Measurements from ENCODE around the gene CAST.
"Not testable (repeated sequence)": the region's sequence is repeated elsewhere in the genome, so short reads cannot be mapped to it uniquely, and the experiment has no call there.

CAST gene, protein sequence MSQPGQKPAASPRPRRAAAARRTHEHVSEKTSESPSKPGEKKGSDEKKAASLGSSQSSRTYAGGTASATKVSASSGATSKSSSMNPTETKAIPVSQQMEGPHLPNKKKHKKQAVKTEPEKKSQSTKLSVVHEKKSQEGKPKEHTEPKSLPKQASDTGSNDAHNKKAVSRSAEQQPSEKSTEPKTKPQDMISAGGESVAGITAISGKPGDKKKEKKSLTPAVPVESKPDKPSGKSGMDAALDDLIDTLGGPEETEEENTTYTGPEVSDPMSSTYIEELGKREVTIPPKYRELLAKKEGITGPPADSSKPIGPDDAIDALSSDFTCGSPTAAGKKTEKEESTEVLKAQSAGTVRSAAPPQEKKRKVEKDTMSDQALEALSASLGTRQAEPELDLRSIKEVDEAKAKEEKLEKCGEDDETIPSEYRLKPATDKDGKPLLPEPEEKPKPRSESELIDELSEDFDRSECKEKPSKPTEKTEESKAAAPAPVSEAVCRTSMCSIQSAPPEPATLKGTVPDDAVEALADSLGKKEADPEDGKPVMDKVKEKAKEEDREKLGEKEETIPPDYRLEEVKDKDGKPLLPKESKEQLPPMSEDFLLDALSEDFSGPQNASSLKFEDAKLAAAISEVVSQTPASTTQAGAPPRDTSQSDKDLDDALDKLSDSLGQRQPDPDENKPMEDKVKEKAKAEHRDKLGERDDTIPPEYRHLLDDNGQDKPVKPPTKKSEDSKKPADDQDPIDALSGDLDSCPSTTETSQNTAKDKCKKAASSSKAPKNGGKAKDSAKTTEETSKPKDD

DNA sequence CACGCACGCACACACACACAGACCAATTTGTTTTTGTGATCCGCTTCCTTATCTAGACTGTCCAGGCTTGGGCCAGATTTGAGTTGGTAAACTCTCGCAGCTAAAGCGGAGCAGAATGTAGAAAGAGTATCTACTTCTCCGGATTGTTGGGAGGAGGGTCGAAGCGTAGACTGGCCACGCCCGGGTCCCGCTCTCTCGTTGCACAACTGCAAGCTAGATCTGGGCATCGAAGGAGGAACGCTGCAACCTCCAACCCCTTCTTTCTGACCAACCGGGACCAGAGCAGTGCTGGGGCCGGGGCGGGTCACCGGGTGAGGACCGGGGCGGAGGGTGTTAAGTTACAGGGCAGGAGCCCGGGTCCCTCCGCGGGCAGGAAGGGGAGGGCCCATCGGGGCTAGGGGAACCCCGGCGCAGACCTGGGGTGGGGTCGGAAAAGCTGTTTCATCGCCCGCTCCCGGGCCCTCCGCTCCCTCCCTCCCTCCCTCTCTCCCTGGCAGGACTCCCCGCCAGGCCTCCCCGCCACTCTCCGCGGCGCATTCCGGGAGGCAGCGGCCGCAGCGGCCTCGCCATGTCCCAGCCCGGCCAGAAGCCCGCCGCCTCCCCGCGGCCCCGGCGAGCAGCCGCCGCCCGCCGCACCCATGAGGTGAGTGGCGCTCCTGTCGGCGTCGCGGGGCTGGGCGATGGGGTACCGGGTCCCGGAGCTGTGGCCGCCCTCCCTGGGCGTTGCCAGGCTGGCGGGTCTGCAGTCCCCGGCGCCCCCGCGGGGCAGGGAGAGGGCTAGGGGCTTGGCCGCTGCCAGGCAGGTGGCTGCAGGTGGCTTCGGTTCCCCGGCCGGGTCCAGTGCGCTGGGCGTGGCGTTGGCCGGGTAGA, at the start of gene CAST:
TSS of gene CAST (plus strand) at position 522 of the 870 bp plus-strand sequence. CDS start at position 569, 47 bp downstream.
- DNase-seq = peak; percentile 79

DNA sequence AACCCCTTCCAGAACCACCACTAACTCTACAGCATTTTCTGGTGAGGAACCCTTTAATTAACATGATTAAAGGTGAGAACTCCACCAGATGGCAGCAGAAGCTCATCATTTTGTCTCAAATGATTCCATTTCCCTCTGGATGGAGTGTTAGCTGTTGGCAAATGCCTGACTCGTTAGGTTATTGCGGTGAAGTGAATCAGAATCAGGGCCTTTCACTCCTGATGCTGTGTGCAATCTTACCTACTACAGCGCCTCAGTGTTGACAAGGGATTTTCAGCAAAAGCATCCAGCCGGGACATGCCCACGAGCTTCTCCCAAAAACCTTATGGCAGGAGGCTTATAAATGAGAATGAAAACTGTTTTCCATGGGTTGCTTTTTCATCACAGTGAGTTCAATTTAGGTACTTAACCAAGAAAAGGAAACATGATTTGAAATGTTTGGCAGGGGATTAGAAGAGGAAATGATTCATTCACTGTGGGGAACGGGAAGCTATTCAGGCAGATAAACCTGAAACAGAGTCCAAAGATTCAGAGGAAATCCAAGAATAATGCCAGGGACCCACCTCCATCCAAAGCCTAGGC, 48.0 kb upstream of the CAST start:
- peak; percentile 38 for DNase-seq

DNA sequence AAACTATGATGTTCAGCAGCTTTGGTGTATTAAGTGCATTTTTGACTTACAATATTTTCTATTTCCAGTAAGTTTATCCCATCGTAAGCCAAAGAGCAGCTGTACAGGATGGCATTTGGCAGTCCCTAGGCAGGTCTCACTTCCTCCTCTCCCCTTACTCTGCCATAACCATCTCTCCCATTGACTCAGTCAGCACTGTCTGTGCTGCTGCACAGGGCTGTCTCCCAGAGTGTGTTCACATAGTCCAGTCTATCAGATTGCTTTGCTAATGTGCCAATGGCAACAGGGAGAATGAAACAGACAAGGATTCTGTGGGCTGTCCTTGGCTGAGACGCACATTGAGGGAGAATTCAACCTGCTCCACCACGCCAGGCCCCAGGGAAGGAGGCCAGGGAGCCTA, 47.0 kb upstream of the CAST start:
- no peak for DNase-seq

DNA sequence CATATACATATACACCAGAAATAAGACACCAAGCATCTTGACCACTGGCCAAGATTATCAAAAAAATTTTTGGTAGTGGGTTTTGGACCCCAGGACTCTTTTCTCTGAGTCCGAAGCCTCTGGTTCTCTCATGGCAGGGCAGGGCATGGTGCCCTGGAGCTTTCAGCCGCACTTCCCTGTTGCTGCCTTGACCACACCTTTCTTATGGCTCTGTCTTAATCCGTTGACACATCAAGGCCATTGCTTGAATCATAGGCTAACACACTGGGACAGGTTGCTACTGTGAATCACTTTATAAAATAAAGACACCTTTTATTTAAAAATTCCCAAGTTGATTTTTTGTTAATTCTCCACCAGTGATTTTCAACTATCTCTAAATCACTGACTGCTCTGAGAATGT, 45.4 kb upstream of the CAST start:
- DNase-seq = no peak

DNA sequence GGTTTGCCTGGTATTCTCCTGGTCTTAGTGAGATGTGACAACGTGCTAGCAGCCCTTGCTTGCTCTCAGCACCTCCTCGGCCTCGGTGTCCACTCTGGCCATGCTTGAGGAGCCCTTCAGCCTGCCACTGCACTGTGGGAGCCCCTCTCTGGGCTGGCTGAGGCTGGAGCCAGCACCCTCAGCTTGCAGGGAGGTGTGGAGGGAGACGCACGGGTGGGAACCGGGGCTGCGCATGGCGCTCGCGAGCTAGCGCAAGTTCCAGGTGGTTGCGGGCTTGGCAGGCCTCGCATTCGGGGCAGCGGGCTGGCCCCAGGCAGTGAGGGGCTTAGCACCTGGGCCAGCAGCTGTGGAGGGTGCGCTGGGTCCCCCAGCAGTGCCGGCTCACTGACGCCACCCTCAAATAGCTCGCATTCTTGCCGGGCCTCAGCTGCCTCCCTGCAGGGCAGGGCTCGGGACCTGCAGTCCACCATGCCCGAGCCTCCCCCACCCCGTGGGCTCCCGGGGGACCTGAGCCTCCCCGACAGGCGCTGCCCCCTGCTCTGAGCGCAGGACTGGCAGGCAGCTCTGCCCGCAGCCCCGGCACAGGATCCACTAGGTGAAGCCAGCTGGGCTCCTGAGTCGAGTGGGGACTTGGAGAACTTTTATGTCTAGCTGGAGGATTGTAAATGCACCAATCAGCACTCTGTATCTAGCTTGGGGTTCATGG, 43.7 kb upstream of the CAST start:
- not testable (repeated sequence) for DNase-seq

DNA sequence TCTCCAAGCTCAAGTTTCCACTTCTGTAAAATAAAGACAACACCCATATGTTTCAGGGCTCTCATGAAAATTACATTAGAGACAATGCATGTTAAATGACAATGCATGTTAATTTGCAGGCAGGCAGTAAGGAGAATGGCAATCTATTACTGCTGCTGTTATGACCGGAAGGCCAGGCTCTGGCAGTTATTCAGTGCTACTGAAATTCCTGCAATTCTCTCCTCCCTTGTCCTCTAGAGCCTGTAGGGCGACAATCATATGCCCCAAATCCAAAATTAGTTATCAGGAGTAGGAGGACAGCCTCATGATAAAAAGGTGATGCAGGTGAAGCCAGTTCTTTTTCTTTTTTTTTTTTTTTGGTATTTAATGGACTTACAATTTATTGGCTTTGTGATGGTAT, 42.2 kb upstream of the CAST start:
- no peak for DNase-seq

DNA sequence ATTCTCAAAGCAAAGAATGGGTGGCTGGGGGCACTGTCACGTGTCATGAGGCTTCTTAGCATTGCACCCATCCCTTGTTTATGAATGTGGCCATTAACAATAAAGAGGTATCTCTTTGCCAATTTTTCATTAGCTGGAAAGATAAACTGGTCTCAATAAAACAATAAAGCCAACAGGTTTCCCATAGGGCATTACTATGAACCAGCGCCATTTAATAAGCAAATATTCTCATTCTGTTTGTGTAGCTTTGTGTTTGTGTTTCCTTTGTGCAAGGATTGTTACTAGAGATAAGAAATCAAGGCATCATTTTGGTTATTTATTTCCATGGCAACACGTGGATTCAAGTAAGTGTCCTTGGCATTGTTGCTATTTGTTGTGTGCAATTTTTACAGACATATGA, 37.6 kb upstream of the CAST start:
- no peak for DNase-seq

DNA sequence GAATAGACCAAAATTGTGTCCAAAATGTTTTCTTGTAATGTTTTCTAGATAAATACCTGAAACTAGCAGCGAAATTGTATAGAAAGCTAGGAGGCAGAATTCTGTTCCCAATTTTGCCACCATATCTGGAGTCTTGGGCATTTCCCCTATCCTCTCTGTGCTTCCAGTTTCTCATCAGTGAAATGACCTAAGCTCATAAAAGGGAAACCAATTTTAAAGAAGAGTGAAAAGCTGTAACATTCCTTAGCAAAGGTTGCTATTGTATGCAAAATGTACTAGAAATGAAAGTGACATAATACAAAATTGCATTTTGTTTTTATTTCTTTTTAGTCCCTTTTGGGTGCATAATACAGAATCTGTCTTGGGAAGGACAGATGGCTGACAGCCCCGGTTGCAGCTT, 36.8 kb upstream of the CAST start:
- no peak for DNase-seq

DNA sequence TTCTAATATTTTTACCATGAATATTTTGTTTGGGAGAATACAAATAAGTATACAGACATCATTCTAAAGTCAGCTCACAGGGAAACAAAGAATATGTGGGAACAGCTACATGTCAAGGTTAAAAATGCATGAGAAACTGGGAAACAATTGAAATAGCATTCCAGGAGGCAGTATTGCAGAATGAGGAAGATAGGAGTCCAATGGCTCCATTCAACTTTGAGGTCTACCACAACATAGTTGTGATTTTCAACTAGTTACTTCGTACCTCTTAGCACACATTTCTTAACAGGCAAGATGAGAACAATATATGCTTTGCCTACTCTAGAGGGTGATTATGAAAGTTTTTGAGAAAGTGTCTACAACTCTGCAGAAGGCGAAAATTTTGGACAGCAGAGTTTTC, 35.2 kb upstream of the CAST start:
- DNase-seq = no peak

DNA sequence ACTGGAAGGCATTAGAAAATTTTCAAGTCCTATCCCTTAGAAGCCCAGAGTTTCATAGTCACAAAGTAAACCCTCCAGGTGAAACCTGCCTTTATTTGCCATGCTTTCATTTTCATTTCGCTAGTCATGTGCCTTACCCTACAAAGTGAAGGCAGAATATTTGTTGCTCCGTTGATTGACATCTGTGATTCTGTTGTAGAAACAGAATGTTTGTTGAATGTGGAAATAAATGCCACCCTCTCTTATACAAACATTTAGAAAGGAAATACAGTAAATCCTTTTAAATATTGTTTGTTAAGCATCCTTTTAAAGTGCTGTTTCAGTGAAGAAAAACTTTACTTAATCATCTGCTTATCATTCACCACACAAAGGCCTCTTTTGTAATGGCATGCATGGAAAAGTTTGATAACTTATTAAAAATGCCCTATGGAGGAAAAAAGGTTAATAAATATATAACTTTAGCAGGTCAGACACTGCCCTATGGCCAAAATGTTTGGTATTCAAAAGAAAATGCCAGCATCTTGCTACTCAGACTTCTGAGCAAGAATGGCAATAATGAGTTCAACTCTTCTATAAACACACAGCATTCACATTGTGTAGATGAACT, 34.3 kb upstream of the CAST start:
- DNase-seq = no peak

DNA sequence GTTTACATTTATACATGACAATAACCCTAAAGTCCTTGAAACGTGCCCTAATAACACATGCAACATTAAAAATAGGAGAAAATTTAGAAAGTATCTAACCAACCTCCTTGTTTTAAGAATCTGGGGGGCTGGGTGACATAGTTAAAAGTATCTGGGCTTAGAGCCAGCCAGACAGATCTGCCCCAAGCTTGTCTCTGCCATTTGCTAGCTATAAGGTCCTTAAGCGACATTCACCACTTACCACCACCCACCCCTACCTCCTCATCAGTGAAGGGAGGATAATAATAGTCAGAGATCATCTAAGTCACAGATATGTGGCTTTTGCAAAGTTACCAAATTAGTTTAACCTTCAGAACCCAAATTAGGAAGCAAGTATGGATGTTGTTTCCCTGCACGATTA, 33.8 kb upstream of the CAST start:
- DNase-seq = no peak

DNA sequence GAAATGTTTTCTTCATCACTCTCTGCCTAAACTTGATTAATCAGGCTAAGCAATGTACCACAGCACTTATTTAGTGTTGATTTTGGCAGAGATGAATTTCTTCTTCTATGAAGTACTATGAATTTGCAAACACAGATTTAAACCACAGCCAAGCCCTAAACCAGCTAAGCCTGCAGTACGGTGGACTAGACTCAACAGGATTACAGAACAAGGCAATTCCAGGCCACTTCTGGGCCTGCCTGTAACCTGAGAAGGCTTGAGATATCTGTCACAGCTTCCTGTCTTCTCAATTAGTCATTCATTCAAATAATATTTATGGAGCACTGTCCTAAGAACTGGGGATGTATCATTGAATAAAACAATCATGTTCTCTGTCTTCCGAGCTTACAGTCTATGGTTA, 32.4 kb upstream of the CAST start:
- DNase-seq = no peak

DNA sequence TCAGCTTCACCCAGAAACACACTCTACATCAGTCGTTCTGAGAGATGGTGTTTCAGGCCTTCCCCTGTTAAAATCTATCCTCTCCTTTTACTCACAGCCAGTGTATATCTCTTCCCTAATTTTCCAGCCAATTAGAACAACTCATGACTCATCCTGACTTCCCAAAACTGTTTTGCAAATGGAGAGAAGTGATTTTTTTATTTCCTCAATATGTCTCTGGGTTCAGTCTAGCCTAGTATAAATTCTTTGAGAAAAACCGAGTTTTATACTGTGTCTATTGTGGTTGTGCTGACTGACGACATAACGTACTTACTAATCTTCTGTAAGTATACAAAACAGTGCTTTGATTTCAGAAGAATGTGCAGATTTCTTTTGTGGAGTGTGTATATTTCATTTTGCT, 28.4 kb upstream of the CAST start:
- no peak for DNase-seq

DNA sequence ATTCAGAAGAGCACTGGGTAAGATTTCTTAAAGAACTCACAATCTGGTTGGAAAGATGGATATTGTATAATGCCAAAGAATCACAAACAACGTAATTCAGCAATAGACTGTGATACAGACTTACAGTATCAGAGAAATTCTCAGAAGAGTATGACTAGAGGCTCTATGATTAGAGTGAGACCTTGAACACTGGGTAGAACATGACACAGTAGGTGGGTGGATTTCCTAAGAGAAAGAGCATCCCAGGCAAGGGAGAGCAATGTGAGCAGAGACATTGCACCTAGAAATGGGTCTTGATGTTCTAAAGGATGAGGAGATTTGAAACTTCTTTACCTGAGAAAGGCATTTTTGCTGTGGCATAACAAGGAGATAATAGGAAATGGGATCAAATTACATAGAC, 27.3 kb upstream of the CAST start:
- DNase-seq = no peak

DNA sequence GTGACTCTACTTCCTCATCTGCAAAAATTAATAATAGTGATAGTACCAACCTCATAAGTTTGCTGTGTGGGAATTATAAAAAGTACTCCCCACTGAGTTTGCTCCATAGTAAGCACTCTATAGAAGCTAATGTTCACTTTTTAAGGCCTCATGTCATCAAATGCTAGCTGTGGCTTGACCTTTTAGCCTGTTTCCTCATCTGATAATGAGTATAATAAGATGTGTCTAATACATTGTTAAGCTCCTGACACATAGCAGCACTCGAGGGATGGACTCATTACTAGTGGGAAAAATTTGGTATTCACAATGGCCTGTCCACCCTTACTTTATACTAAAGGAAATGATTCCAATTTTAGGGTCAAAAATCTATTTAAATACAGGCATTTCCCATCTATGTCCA, 26.1 kb upstream of the CAST start:
- DNase-seq = no peak

DNA sequence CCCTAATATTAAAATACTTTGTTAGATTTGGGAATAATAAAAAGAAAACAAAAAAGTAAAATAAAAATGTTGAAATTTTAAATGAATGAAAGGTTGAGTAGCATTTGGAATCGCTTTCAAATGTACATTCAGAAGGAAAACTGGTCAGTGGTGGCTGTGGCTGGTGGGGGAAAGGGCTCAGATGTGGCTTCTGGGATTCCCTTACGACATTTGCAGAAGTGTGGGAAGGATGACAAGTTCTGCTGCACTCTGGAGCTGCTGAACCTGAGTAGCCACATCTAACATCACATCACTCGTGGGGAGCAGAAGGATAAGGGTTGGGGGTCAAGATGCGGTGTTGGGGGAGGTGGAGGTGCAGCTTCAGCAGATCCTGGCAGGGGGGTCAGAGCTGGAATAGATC, 25.6 kb upstream of the CAST start:
- DNase-seq = no peak

DNA sequence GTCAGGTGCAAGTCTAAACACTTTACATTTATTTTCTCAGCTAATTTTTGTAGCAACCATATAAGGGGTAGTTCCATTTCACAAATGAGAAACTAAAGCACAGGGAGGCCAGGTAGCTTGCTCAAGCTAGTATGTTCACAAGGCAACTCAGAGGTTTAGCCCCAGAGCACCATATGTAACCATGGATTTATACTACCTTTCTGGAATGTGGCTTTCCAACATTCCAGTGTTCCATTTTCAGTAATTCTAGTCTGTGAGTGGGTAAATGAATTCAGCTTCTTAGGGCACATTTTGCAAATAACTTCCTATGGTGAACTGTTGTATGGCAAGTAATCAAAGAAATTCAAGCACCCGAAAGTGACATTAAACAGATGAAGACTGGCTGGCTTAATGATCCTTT, 25.0 kb upstream of the CAST start:
- no peak for DNase-seq

DNA sequence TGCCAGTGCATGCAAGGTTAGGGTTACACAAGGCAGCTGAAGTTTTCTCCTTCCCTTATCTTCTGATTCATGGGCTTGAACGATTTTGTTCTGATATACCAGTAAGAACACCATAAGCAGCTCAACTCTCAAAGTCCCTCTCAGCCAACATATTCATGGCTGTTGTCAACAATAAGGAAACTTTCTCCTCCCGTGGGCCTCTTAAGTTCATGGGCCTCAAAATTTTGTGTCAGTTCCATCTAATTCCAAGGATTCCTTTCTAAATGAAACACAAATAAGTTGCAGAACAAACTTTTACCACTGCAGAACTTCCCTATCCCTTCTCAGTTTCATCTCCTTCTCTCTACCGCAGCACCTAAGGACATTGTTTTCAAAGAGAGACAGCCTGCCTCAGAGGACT, 23.6 kb upstream of the CAST start:
- no peak for DNase-seq

DNA sequence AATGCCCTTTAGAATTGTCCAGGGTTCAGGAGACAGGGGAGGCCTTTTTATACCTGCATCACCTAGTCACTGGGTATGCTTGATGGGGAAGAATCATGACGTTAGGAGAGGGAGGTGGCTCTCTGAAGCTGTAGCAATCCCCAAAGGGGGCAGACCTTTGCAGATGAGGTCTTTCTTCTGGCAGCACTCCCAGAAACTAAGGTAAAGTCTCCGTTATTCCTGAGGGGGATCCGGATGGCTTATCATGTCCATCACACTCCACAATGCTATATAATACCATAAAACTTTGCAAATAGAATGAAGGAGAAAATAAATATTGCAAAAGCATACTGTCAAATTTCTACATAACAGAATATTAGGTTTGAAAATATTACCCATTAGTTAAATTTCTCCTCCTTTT, 21.5 kb upstream of the CAST start:
- no peak for DNase-seq

DNA sequence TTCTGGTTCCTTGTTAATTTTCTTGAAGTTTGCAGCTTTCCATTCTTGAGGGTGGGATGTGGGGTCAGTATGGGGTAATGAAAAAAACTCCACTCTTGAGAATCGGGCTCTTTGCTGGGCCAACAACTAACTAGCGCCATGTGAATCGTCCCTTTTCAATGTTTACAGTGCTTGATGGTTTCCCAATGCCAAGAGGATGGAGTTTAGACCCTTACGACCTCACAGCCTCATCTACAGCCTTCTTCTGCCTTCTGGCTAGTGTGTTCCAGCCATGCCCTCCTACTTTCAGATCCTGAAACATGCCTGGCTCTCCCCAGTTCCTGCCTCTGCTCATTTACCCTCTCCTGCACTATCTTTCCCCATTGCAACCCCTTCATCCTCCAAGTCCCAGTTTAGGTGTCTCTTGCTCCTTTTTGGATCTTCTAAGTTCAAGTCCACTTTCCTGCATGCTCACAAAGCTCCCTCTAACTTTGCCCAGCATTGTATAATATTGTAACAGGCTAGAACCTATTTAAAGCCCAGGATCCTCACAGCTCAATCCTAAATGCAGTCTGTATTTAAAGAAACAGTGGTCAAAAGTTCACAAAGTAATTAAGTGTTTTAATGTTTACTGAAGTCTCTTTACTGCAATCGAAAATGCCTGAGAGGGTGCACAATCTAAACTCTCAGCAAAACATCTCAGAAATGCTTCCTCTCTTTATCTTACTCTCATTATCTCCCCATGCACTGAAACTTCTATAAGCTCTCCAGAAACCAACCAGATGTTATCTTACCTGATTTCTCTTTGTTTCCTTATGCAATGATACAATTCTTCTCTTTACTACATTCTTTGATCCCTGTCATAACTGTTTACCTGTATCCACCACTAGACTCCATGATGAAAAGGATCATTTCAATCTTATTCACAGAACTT, 20.6 kb upstream of the CAST start:
- no peak for DNase-seq

DNA sequence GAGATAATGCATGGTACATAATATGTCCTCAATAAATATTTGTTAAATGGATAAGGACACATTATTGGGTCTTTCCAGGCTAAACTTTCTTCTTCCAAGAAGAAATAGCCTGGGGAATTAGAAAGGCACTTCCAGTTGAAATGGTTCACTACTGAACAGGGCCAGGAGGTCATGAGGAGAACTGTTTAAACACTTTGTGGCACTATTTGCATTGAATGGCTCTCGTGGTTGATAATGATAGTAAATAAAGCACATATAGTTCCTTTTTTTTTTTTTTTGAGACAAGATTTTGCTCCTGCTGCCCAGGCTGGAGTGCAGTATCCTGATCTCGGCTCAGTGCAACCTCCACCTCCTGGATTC, 19.9 kb upstream of the CAST start:
- no peak for DNase-seq
